RKO (cell line): Measurements from ENCODE around the gene MECR.
A peak's percentile ranks its signal among the peaks of the same experiment; 100 is the strongest.

Source experiments
- DNase-seq: peaks from one replicate; pipeline ENCODE4 v3.0.0-alpha.2; 2016; ENCODE audit warnings: low spot score

MECR gene

GRCh38 chr1:29255134-29255666 lies 24.5 kb upstream of the MECR start:
- no peak for DNase-seq

- peak; percentile 16 for DNase-seq
These were observed 23.6 kb upstream of the MECR start for GRCh38 chr1:29254346-29254745.

- DNase-seq = no peak
These were observed 22.4 kb upstream of the MECR start for GRCh38 chr1:29253180-29253579.

DNA sequence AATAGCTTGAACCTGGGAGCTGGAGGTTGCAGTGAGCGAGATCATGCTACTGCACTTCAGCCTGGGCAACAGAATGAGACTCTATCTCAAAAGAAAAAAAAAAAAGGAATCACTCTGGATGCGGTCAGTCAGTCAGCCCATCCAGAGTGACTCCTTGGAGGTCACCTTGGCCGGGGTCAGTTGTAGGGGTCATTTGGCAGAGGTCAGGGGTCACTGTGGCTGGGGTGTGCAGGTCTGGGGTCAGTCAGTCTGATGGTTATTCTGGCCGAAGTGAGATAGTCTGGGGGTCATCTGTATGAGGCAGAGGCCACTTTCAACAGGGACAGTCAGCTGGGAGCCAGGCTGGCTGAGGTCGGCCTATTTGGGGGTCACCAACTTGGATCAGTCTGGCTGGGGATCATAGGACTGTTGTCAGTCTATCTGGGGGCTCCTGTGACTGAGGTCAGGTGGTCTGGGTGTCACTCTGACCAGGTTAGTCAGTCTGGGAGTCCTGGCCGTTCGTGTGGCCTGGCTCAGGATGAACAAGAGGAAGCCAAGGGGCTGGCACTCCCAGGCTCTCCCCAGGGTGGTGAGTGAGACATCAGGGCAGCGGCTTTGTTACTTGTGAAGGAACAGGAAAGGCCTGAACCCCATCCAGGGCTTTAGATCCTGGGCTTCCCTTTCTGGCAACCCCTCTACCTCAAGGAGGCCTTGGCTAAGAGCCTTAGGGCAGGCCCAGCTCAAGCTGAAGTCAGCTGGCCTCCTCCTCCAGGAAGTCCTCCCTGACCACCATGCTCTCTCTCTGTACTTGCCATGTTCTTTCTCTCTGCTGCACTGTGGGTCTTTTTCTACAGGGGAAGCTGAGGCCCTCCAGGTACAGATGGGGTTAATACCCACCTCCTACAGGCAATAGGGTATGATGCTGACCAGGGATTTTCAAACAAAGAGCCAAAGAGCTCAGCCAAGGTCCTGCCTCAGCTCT lies 20.7 kb upstream of the MECR start:
- no peak for DNase-seq

GRCh38 chr1:29249951-29250581 lies 19.3 kb upstream of the MECR start:
- no peak for DNase-seq

DNA sequence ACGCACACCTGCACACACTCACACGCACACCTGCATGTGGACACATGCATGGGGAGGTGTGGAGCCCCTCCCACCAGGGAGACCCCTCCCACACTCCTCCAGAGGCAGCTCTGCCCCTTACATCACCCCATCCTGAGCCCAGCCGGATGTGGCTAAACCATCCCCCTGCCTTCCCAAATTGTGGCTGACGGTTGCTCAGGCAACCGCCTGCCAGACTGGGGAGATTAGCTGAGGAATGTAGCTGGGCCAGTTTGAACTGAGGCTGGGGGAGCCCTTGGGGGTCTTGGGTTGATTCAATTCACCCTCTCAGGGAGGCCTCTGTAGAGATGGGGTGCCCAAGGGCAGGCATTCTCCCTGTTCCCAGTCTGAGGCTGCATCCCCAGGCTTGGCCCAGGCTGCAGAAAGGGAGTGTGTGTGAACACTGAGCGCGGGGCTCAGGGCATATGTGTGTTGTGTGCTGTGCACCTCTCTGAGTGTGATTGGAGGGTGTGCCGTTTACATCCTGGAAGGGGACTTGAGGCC lies 18.5 kb upstream of the MECR start:
- DNase-seq = no peak

GRCh38 chr1:29248409-29248808 lies 17.7 kb upstream of the MECR start:
- no peak for DNase-seq

- DNase-seq = no peak
These were observed 17.0 kb upstream of the MECR start for GRCh38 chr1:29247571-29248273.

DNA sequence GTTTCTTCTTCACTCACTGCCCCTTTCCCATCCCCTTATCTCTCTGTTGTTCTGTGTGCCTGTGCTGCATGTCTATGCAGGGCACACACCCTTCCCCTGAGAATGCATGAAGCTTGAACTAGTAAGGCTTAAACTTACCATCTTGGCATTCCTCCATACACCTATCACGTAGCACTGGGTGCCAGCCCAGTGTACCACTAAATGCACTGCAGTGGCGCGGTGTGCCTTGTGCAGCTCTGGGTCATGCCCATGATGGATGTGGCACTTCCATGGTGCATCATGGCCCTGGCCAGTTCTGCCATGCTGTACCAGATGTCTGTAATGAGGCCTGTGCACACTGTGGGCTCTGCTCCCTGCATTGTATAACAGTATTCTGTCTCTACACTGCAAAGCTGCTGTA lies 16.3 kb upstream of the MECR start:
- DNase-seq = no peak

DNA sequence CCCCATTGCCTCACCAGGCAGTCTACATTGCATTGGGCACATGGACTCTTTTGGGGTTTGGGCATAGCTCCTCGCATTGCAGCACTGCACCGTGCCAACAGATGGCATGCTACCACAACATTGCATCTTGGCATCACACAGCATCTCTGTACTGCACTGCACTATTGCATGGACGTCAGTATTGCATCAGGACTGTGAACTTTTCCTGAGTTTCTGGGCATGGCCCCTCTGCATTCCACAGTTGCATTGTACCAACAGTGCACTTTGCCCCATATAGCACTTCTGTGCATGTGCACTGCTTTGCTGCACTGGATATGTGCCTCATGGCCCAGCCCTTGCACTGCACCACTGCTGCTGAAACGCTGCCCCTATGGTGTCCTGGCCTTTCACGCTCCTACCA lies 15.1 kb upstream of the MECR start:
- DNase-seq = peak; percentile 22

- DNase-seq = no peak
These were observed 14.5 kb upstream of the MECR start for GRCh38 chr1:29245261-29245660.

GRCh38 chr1:29243871-29244200 lies 13.1 kb upstream of the MECR start:
- no peak for DNase-seq

- no peak for DNase-seq
These were observed 12.5 kb upstream of the MECR start for GRCh38 chr1:29243023-29243870.

DNA sequence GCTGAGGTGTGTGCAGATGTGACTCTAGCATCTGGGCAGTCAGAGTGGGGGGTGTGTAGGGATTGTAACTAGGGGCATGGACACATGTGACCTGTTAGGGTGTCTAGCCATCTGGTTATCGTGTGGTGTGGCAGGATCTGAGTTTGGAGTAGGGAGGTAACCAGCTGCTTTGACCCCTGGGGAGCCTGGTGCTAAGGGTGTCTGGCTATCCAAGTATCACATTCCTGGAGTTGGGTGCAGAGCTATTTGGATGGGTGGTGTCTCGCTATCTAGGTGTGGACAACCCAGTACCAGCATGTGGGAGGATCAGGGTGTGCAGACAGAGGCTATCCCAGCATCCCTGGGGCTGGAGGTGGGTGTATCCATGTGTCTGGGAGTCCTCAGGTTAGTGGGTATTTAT lies 10.3 kb upstream of the MECR start:
- DNase-seq = no peak

DNA sequence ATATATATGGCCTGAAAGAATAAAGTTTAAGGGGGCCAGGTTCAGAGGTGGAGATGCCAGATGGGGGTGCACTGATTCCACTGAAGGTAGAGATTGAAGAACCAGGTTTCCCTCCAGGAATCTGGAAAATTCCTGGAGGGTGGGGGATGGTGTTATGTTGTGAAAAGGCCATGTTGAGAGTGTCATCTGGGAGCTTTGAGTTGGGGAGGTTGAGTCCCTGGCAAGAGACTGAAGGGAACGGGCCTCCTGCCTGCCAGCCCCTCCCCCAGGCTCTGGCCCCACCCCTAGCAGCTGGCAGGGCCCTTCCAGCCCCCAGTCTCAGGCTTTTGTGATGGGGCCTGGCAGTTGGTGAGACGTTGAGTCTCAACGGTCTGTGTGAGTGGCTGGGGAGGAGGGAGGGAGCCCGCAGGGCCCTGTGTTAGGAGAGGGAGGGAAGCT lies 9.7 kb upstream of the MECR start:
- DNase-seq = no peak

GRCh38 chr1:29239142-29239541 lies 8.4 kb upstream of the MECR start:
- no peak for DNase-seq

- no peak for DNase-seq
These were observed 7.9 kb upstream of the MECR start for GRCh38 chr1:29238620-29239002.

DNA sequence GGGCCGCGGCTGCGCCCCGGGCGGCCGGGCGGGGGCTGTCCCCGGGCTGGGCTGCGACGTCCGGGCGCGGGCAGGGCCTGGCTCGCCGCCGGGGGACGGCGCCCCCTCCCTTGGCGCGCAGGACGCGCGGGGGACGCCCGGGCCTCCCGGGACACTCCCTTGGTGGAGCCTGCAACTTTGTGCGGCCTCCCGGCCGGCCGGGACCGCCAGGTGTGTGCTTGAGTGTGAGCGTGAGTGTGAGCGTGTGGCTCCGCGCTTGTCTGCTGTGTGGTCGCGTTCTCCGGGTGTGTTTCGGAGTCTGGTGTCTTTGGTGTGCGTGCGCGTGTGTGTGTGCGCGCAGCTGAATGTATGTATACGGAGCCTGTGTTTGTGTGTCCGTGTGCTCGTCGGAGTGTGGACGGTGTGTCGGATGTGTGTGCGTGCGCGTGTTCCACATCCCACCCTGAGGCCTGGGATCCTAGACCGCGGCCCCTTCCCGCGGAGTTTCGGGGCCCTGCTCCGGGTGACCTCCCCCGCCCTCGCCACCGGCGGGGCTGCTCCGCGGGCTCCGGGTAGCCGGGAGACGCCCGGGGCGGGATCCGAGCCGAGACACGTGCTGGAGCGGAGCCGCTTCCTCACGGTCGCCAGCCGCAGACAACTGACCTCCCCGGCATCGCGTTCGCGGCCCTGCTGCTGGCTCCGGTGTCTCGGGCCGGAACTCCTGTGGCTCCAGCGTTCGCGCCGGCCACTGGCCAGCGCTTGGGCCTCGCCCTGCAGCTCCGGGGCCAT lies 7.3 kb upstream of the MECR start:
- DNase-seq = peak; percentile 22

GRCh38 chr1:29237129-29237821 lies 6.5 kb upstream of the MECR start:
- peak; percentile 24 for DNase-seq

DNA sequence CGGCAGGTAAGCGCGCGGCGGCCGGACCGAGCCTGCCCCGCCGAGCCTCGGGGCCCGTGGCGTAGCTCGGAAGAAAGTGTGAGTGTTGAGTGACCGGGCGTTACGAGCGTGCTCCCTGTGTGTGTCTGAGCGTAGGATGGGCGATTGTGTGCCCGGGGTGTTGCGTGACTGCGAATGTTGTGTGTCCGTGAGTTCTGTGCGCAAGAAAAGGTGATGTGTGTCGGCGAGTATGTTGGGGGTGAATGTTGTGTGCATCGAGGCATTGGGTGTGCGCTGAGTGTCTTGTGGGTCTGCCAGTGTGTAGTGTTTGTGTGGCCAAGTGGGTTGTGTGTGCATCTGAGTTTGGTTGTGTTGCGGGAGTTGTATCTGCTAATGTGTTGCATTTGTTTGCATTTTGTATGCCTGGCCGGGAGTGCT lies 6.0 kb upstream of the MECR start:
- DNase-seq = peak; percentile 24
